Caco-2 (cell line): ENCODE measurements around the gene CFAP161. TPM values are rescaled to one million over a fixed set of nuclear protein-coding genes. Genes with fewer than 3 reads are reported as not detected.

Experiments used
- BruUV-seq: library from RNA; stranded (reverse); fragments of 400-500 nt; replicated peaks from 2 replicates; lab custom pipeline; 2021; lab: Mats Ljungman, UMichigan
- CTCF ChIA-PET: fragments of 300-600 bp; sonication (Branson Sonifier 250); formaldehyde crosslinking; loops from one replicate; lab custom pipeline; 2022; ENCODE audit warnings: antibody characterized with exemption; lab: Charles Lee
- POLR2A ChIA-PET: fragments of 300-600 bp; sonication (Branson Sonifier 250); formaldehyde crosslinking; loops from one replicate; lab custom pipeline; 2022; ENCODE audit warnings: antibody characterized with exemption; lab: Charles Lee
- DNase-seq, 2 experiments: peaks; one replicate each; pipeline versions ENCODE4 v3.0.0 to v3.0.0-alpha.2; 2020 to 2022
- H3K27me3 ChIP-seq: replicated peaks from 2 replicates; pipeline ENCODE4 v1.6.0; 2011; ENCODE audit warnings: low read length; ENCODE audit not compliant: control insufficient read depth, insufficient read depth
- H3K36me3 ChIP-seq: 2 replicates; pipeline ENCODE4 v1.5.1; 2011; ENCODE audit warnings: low read length; ENCODE audit not compliant: control insufficient read depth, insufficient read depth
- H3K4me1 ChIP-seq: fragments of 250-450 bp; sonication (Bioruptor Pico); 2 replicates; pipeline ENCODE4 v1.5.1; 2020; ENCODE audit warnings: mild to moderate bottlenecking
- H3K4me3 ChIP-seq: 2 replicates; pipeline ENCODE4 v1.5.1; 2011; ENCODE audit warnings: low read depth, mild to moderate bottlenecking, control low read depth, low read length
- H3K9me3 ChIP-seq: fragments of 250-450 bp; sonication (Bioruptor Pico); 2 replicates; pipeline ENCODE4 v1.5.1; 2020; ENCODE audit warnings: mild to moderate bottlenecking, moderate library complexity
- H3K27ac Mint-ChIP-seq: one replicate; pipeline ENCODE4 v1.8.0; 2022; ENCODE audit warnings: mixed read lengths; ENCODE audit not compliant: unreplicated experiment
- H3K27me3 Mint-ChIP-seq: one replicate; pipeline ENCODE4 v1.8.0; 2022; ENCODE audit warnings: mixed read lengths; ENCODE audit not compliant: insufficient read depth, unreplicated experiment
- H3K36me3 Mint-ChIP-seq: one replicate; pipeline ENCODE4 v1.8.0; 2022; ENCODE audit warnings: mild to moderate bottlenecking, mixed read lengths; ENCODE audit not compliant: insufficient read depth, unreplicated experiment
- H3K4me1 Mint-ChIP-seq: one replicate; pipeline ENCODE4 v1.8.0; 2022; ENCODE audit warnings: low read depth, mixed read lengths; ENCODE audit not compliant: unreplicated experiment
- H3K4me3 Mint-ChIP-seq: one replicate; pipeline ENCODE4 v1.8.0; 2022; ENCODE audit warnings: mild to moderate bottlenecking, moderate library complexity, mixed read lengths; ENCODE audit not compliant: unreplicated experiment
- H3K9me3 Mint-ChIP-seq: one replicate; pipeline ENCODE4 v1.8.0; 2022; ENCODE audit warnings: mixed read lengths; ENCODE audit not compliant: unreplicated experiment
- CTCF ChIP-seq, 2 experiments: fragments of 200-600 bp in 1 of 2; IDR thresholded peaks; 1 replicate in 1 of 2; 2 replicates in 1 of 2; pipeline versions ENCODE4 v1.5.1 to v1.8.0; 2011 to 2022; ENCODE audit warnings: antibody characterized with exemption in 1 of 2, control low read depth in 1 of 2, inconsistent platforms in 1 of 2, low read depth in 1 of 2, low read length in 1 of 2, mild to moderate bottlenecking in 1 of 2, moderate library complexity in 1 of 2; ENCODE audit not compliant: insufficient read depth in 1 of 2, severe bottlenecking in 1 of 2, unreplicated experiment in 1 of 2
- intact Hi-C: fragments of 100-400 bp; cut with micrococcal nuclease; formaldehyde crosslinking; loops from one replicate; pipeline ENCODE4 v1.10.0; 2022; ENCODE audit not compliant: unreplicated experiment
- total RNA-seq: library from RNA; stranded (reverse); gene quantifications from 2 replicates; pipeline ENCODE4 v1.2.3, GENCODE V29; 2022

Gene CFAP161
- total RNA-seq, 1 experiment from 2014 or later: not detected

GRCh38 chr15:81105545-81105944 is 28.5 kb upstream of the CFAP161 start:
- POLR2A ChIA-PET: no interaction called here

GRCh38 chr15:81106560-81106959 is 27.5 kb upstream of the CFAP161 start:
- H3K4me1 ChIP-seq: no peaks in the 10 kb centered on the region
- POLR2A ChIA-PET: no interaction called here
- no peak overlapping the region for H3K27ac Mint-ChIP-seq

More at GRCh38 chr15:81105545-81105944, 28.5 kb upstream of the CFAP161 start:
- intact Hi-C loops: loop anchor here (10.0 kb wide), 1 partner anchor 299 kb away; no protein-coding TSS in a partner anchor
- H3K36me3 Mint-ChIP-seq: no peaks in the 10 kb centered on the region
- no peaks in the 10 kb centered on the region for H3K9me3 ChIP-seq
- no peak for DNase-seq
- H3K4me3 ChIP-seq: no peak overlapping the region
- H3K4me3 Mint-ChIP-seq: no peak overlapping the region
- peaks cover 10% of the 10 kb centered on the region for H3K27me3 Mint-ChIP-seq
- CTCF ChIA-PET: interaction anchor here (4.0 kb wide), 1 partner anchor 161 kb away, joined by 45 read pairs; no protein-coding TSS in a partner anchor
- no peak for TF ChIP-seq CTCF (IDR thresholded peaks at IDR 0.05; ENCODE audit: insufficient read depth in 1 of 2, low read depth in 1 of 2, low read length in 1 of 2, severe bottlenecking in 1 of 2, unreplicated experiment in 1 of 2)
- no peaks in the 10 kb centered on the region for H3K9me3 Mint-ChIP-seq
- H3K4me1 Mint-ChIP-seq: no peaks in the 10 kb centered on the region
- no peak overlapping the region for H3K27ac Mint-ChIP-seq
- no peaks in the 10 kb centered on the region for H3K4me1 ChIP-seq
- H3K36me3 ChIP-seq: no peaks in the 10 kb centered on the region
- BruUV-seq: no TSS peak
- no peaks in the 10 kb centered on the region; the same call in 1 of the 2 replicates for H3K27me3 ChIP-seq

GRCh38 chr15:81107889-81108288 is 26.2 kb upstream of the CFAP161 start:
- Histone ChIP-seq H3K4me3 (no peak overlapping the region), H3K36me3 (no peaks in the 10 kb centered on the region), H3K4me1 (no peaks in the 10 kb centered on the region), H3K27me3 (no peaks in the 10 kb centered on the region; the same call in 1 of the 2 replicates), H3K9me3 (no peaks in the 10 kb centered on the region)
- intact Hi-C loops: loop anchor here (10.0 kb wide), 1 partner anchor 297 kb away; no protein-coding TSS in a partner anchor
- no peaks in the 10 kb centered on the region for H3K4me1 Mint-ChIP-seq
- TF ChIP-seq CTCF (IDR thresholded peaks at IDR 0.05; ENCODE audit: insufficient read depth in 1 of 2, low read depth in 1 of 2, low read length in 1 of 2, severe bottlenecking in 1 of 2, unreplicated experiment in 1 of 2): no peak
- H3K27me3 Mint-ChIP-seq: peaks cover 14% of the 10 kb centered on the region
- no peaks in the 10 kb centered on the region for H3K36me3 Mint-ChIP-seq
- ChIA-PET POLR2A (no interaction called here), CTCF (interaction anchor here (4.0 kb wide), 1 partner anchor 158 kb away, joined by 45 read pairs; no protein-coding TSS in a partner anchor)
- no peak for DNase-seq
- H3K4me3 Mint-ChIP-seq: no peak overlapping the region
- no TSS peak for BruUV-seq
- no peaks in the 10 kb centered on the region for H3K9me3 Mint-ChIP-seq
- H3K27ac Mint-ChIP-seq: no peak overlapping the region

More at GRCh38 chr15:81106560-81106959, 27.5 kb upstream of the CFAP161 start:
- peak; percentile 41 to 46 for DNase-seq
- no TSS peak for BruUV-seq
- Mint-ChIP-seq H3K36me3 (no peaks in the 10 kb centered on the region), H3K4me1 (no peaks in the 10 kb centered on the region), H3K27me3 (peaks cover 16% of the 10 kb centered on the region), H3K9me3 (no peaks in the 10 kb centered on the region), H3K4me3 (no peak overlapping the region)
- no peaks in the 10 kb centered on the region; the same call in 1 of the 2 replicates for H3K27me3 ChIP-seq
- H3K9me3 ChIP-seq: no peaks in the 10 kb centered on the region
- CTCF ChIA-PET: interaction anchor here (0.8 to 4.0 kb wide), 3 partner anchors 11 to 160 kb away, joined by 3 to 45 read pairs (median 3); no protein-coding TSS in a partner anchor
- no peaks in the 10 kb centered on the region for H3K36me3 ChIP-seq
- intact Hi-C loops: loop anchor here (1.0 to 10.0 kb wide), 4 partner anchors 110 to 298 kb away; no protein-coding TSS in a partner anchor
- H3K4me3 ChIP-seq: no peak overlapping the region
- peak; percentile 58 to 67 for TF ChIP-seq CTCF (IDR thresholded peaks at IDR 0.05; ENCODE audit: insufficient read depth in 1 of 2, low read depth in 1 of 2, low read length in 1 of 2, severe bottlenecking in 1 of 2, unreplicated experiment in 1 of 2)
